Measurements from ENCODE around the gene AMMECR1L.

GRCh38 chr2:127913808-127914457 lies 28.2 kb upstream of the AMMECR1L start:
- TF ChIP-seq, protein P1, sequence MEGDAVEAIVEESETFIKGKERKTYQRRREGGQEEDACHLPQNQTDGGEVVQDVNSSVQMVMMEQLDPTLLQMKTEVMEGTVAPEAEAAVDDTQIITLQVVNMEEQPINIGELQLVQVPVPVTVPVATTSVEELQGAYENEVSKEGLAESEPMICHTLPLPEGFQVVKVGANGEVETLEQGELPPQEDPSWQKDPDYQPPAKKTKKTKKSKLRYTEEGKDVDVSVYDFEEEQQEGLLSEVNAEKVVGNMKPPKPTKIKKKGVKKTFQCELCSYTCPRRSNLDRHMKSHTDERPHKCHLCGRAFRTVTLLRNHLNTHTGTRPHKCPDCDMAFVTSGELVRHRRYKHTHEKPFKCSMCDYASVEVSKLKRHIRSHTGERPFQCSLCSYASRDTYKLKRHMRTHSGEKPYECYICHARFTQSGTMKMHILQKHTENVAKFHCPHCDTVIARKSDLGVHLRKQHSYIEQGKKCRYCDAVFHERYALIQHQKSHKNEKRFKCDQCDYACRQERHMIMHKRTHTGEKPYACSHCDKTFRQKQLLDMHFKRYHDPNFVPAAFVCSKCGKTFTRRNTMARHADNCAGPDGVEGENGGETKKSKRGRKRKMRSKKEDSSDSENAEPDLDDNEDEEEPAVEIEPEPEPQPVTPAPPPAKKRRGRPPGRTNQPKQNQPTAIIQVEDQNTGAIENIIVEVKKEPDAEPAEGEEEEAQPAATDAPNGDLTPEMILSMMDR (IDR thresholded peaks at IDR 0.05), result no peak
- TF ChIP-seq EP300 (IDR thresholded peaks at IDR 0.05) (no peak), POLR2A (IDR thresholded peaks at IDR 0.05) (no peak)

Data from upper lobe of left lung (tissue), 4 donors.